Panc1 (cell line): ENCODE results near the gene EIF4E2. TPM values are rescaled to one million over a fixed set of nuclear protein-coding genes. Genes with fewer than 3 reads are reported as not detected.

Experiments
- ATAC-seq: fragments of 200-7000 bp; cut with Tn5 transposase; 2 replicates; pipeline ENCODE4 v1.9.1; 2020; ENCODE audit warnings: mild to moderate bottlenecking, moderate library complexity
- BruUV-seq: library from RNA; stranded (reverse); fragments of 400-500 nt; replicated peaks from 2 replicates; lab custom pipeline; 2021; lab: Mats Ljungman, UMichigan
- CTCF ChIA-PET: fragments of 300-600 bp; sonication (Branson Sonifier 250); formaldehyde crosslinking; loops from one replicate; lab custom pipeline; 2022; ENCODE audit warnings: antibody characterized with exemption; lab: Charles Lee
- POLR2A ChIA-PET: fragments of 300-600 bp; sonication (Branson Sonifier 250); formaldehyde crosslinking; loops from one replicate; lab custom pipeline; 2022; ENCODE audit warnings: antibody characterized with exemption; lab: Charles Lee
- DNase-seq: peaks from one replicate; pipeline ENCODE4 v3.0.0-alpha.2; 2010; ENCODE audit warnings: low read depth, low spot score
- H3K27ac ChIP-seq: 2 replicates; pipeline ENCODE4 v1.5.1; 2011; ENCODE audit warnings: mild to moderate bottlenecking, low read length, inconsistent platforms
- H3K27me3 ChIP-seq: fragments of 200-500 bp; sonication (Bioruptor generic); 2 replicates; pipeline ENCODE4 v1.6.0; 2014; ENCODE audit warnings: low read length, inconsistent platforms; ENCODE audit not compliant: control insufficient read depth, insufficient read depth
- H3K36me3 ChIP-seq: fragments of 200-500 bp; sonication (Bioruptor generic); 2 replicates; pipeline ENCODE4 v1.5.1; 2014; ENCODE audit warnings: inconsistent platforms, mild to moderate bottlenecking, low read length, moderate library complexity; ENCODE audit not compliant: control insufficient read depth, insufficient read depth
- H3K4me1 ChIP-seq: 2 replicates; pipeline ENCODE4 v1.5.1; 2011; ENCODE audit warnings: inconsistent platforms, mild to moderate bottlenecking, low read length, moderate library complexity; ENCODE audit not compliant: control insufficient read depth, insufficient read depth
- H3K4me3 ChIP-seq, 2 experiments: 2 replicates each; pipeline ENCODE4 v1.5.1; 2011 to 2012; ENCODE audit warnings: low read depth in 2 of 2, low read length in 2 of 2, mild to moderate bottlenecking in 2 of 2, inconsistent platforms in 1 of 2, moderate library complexity in 1 of 2
- H3K9me3 ChIP-seq: fragments of 200-500 bp; sonication (Bioruptor generic); 2 replicates; pipeline ENCODE4 v1.5.1; 2014; ENCODE audit warnings: low read depth, mild to moderate bottlenecking, inconsistent platforms, low read length, moderate library complexity; ENCODE audit not compliant: control insufficient read depth, insufficient read depth
- CTCF ChIP-seq: fragments of 450-650 bp; IDR thresholded peaks from 2 replicates; pipeline ENCODE4 v1.5.1; 2017; ENCODE audit warnings: mild to moderate bottlenecking
- POLR2AphosphoS5 ChIP-seq: IDR thresholded peaks from 2 replicates; pipeline ENCODE4 v1.6.1; 2012; ENCODE audit warnings: mild to moderate bottlenecking, low read depth, low read length, moderate library complexity
- REST ChIP-seq, 2 experiments: IDR thresholded peaks; 2 replicates each; pipeline ENCODE4 v1.6.1; 2011 to 2012; ENCODE audit warnings: low read depth in 2 of 2, control low read depth in 1 of 2, low read length in 1 of 2, mild to moderate bottlenecking in 1 of 2, moderate library complexity in 1 of 2; ENCODE audit not compliant: insufficient read depth in 1 of 2
- SIN3A ChIP-seq: IDR thresholded peaks from 2 replicates; pipeline ENCODE4 v1.6.1; 2012; ENCODE audit warnings: low read depth, mild to moderate bottlenecking, low read length, moderate library complexity, borderline replicate concordance; ENCODE audit not compliant: insufficient read depth
- TCF7L2 ChIP-seq: IDR thresholded peaks from 2 replicates; pipeline ENCODE4 v1.6.1; 2011; ENCODE audit warnings: mild to moderate bottlenecking, low read depth, low read length, inconsistent platforms
- in situ Hi-C: cut with HindIII; loops from 2 replicates; pipeline ENCODE4 v1.10.0; 2016; ENCODE audit warnings: low sequenced_read_pairs, low pct_unique_long_range_greater_than_20kb
- intact Hi-C: fragments of 100-400 bp; cut with micrococcal nuclease; formaldehyde crosslinking; loops from one replicate; pipeline ENCODE4 v1.10.0; 2022; ENCODE audit not compliant: unreplicated experiment
- total RNA-seq: library from RNA; stranded (reverse); gene quantifications from one replicate; pipeline ENCODE4 v1.2.1, GENCODE V29; 2021; ENCODE audit not compliant: unreplicated experiment

EIF4E2 gene
- total RNA-seq, 1 experiment from 2014 or later: 84.0 TPM

- Histone ChIP-seq H3K4me3 (no peak overlapping the region), H3K36me3 (no peaks in the 10 kb centered on the region), H3K27ac (no peak overlapping the region), H3K9me3 (no peaks in the 10 kb centered on the region), H3K27me3 (no peaks in the 10 kb centered on the region), H3K4me1 (peaks cover under 1% of the 10 kb centered on the region; the same call in 1 of the 2 replicates)
- in situ Hi-C loops (no loop called here), intact Hi-C loops (no loop called here)
- DNase-seq (no peak), ATAC-seq (no peak)
- BruUV-seq: no TSS peak
- ChIA-PET POLR2A (no interaction called here), CTCF (no interaction called here)
- no peak for TF ChIP-seq SIN3A
- no peak for TF ChIP-seq REST (IDR thresholded peaks at IDR 0.05; ENCODE audit: insufficient read depth in 1 of 2, low read depth in 2 of 2, low read length in 1 of 2)
- TF ChIP-seq POLR2AphosphoS5: no peak
- TF ChIP-seq TCF7L2: no peak
- no peak for TF ChIP-seq CTCF
Observed at GRCh38 chr2:232587512-232587911, 37.0 kb downstream of the EIF4E2 start.

- Histone ChIP-seq H3K27ac (no peak overlapping the region), H3K4me3 (no peak overlapping the region), H3K27me3 (no peaks in the 10 kb centered on the region), H3K4me1 (peaks cover 6% of the 10 kb centered on the region), H3K36me3 (no peaks in the 10 kb centered on the region), H3K9me3 (no peaks in the 10 kb centered on the region)
- no peak for TF ChIP-seq CTCF
- no peak for TF ChIP-seq TCF7L2
- no peak for TF ChIP-seq POLR2AphosphoS5
- TF ChIP-seq REST (IDR thresholded peaks at IDR 0.05; ENCODE audit: insufficient read depth in 1 of 2, low read depth in 2 of 2, low read length in 1 of 2): no peak
- TF ChIP-seq SIN3A: no peak
- intact Hi-C loops (no loop called here), in situ Hi-C loops (no loop called here)
- BruUV-seq: no TSS peak
- ATAC-seq: no peak
- ChIA-PET CTCF (no interaction called here), POLR2A (no interaction called here)
- no peak for DNase-seq
Observed at GRCh38 chr2:232588031-232588430, 37.5 kb downstream of the EIF4E2 start.
